GM21529 (cell line): ENCODE measurements around the gene IFITM10.
"Not testable (repeated sequence)": the region's sequence is repeated elsewhere in the genome, so short reads cannot be mapped to it uniquely, and the experiment has no call there.

ENCODE experiments used
- ATAC-seq: cut with Tn5 transposase; IDR thresholded peaks from one replicate; pipeline ENCODE4 v1.9.1; 2021; ENCODE audit not compliant: unreplicated experiment

Gene IFITM10

GRCh38 chr11:1693327-1694063 lies 56.9 kb downstream of the IFITM10 start:
- no peak for ATAC-seq

- ATAC-seq, result no peak
Observed at GRCh38 chr11:1692708-1693326, 57.6 kb downstream of the IFITM10 start.

GRCh38 chr11:1691878-1692707 lies 58.3 kb downstream of the IFITM10 start:
- no peak for ATAC-seq

GRCh38 chr11:1691026-1691877 lies 59.1 kb downstream of the IFITM10 start:
- no peak for ATAC-seq

- no peak for ATAC-seq
Observed at GRCh38 chr11:1690167-1691025, 60.0 kb downstream of the IFITM10 start.

- ATAC-seq, result not testable (repeated sequence)
Observed at GRCh38 chr11:1689250-1690166, 60.9 kb downstream of the IFITM10 start.

- ATAC-seq, result not testable (repeated sequence)
Observed at GRCh38 chr11:1688336-1688947, 62.0 kb downstream of the IFITM10 start.

GRCh38 chr11:1686220-1686619 lies 64.2 kb downstream of the IFITM10 start:
- ATAC-seq, result not testable (repeated sequence)

- ATAC-seq, result not testable (repeated sequence)
Observed at GRCh38 chr11:1684886-1685874, 65.2 kb downstream of the IFITM10 start.

- not testable (repeated sequence) for ATAC-seq
Observed at GRCh38 chr11:1683904-1684572, 66.4 kb downstream of the IFITM10 start.

- ATAC-seq, result not testable (repeated sequence)
Observed at GRCh38 chr11:1683216-1683615, 67.2 kb downstream of the IFITM10 start.
